22Rv1 (cell line): Measurements from ENCODE around the gene PACRG.

Experiments used
- ZFX ChIP-seq: fragments of 450-650 bp; IDR thresholded peaks from 2 replicates; pipeline ENCODE4 v1.6.1; 2017; ENCODE audit warnings: antibody characterized with exemption, borderline replicate concordance
- TF ChIP-seq, protein P1 (sequence below): fragments of 450-650 bp; IDR thresholded peaks from 2 replicates; pipeline ENCODE4 v1.5.1; 2017; ENCODE audit warnings: mild to moderate bottlenecking

DNA sequence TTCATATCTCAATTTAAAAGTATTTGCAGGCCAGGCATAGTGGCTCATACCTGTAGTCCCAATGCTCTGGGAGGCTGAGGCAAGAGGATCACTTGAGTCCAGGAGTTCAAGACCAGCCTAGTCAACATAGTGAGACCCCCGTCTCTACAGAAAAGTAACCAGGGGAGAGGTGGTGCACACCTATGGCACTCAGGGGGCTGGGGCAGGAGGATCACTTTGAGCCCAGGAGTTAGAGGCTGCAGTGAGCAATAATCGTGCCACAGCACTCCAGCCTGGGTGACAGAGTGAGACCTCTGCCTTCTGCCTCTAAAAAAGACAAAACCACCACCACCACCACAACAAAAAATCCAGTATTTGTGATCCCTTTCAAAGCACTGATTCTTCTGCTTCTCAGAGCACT lies 501.3 kb downstream of the PACRG start:
- TF ChIP-seq, protein P1, sequence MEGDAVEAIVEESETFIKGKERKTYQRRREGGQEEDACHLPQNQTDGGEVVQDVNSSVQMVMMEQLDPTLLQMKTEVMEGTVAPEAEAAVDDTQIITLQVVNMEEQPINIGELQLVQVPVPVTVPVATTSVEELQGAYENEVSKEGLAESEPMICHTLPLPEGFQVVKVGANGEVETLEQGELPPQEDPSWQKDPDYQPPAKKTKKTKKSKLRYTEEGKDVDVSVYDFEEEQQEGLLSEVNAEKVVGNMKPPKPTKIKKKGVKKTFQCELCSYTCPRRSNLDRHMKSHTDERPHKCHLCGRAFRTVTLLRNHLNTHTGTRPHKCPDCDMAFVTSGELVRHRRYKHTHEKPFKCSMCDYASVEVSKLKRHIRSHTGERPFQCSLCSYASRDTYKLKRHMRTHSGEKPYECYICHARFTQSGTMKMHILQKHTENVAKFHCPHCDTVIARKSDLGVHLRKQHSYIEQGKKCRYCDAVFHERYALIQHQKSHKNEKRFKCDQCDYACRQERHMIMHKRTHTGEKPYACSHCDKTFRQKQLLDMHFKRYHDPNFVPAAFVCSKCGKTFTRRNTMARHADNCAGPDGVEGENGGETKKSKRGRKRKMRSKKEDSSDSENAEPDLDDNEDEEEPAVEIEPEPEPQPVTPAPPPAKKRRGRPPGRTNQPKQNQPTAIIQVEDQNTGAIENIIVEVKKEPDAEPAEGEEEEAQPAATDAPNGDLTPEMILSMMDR, result no peak
- TF ChIP-seq ZFX, result no peak
